Measurements from ENCODE around the gene SLX1B.
"Not testable (repeated sequence)": the region's sequence is repeated elsewhere in the genome, so short reads cannot be mapped to it uniquely, and the experiment has no call there.

SLX1B gene

GRCh38 chr16:29467654-29468366 is 13.5 kb downstream of the SLX1B start:
- not testable (repeated sequence) for H3K9me3 ChIP-seq (ENCODE audit: control insufficient read depth, low read depth, low read length); H3K9ac ChIP-seq (ENCODE audit: low read length); H3K4me1 ChIP-seq (ENCODE audit: control insufficient read depth, low read depth, low read length); H3K4me3 ChIP-seq (ENCODE audit: low read length); H3K27me3 ChIP-seq (ENCODE audit: control insufficient read depth, insufficient read depth, low read length); H3K27ac ChIP-seq (ENCODE audit: low read length); H3K36me3 ChIP-seq (ENCODE audit: control insufficient read depth, low read depth, low read length)

- H3K36me3 ChIP-seq (ENCODE audit: control insufficient read depth, low read depth, low read length); H3K4me3 ChIP-seq (ENCODE audit: low read length); H3K9ac ChIP-seq (ENCODE audit: low read length); H3K27ac ChIP-seq (ENCODE audit: low read length); H3K9me3 ChIP-seq (ENCODE audit: control insufficient read depth, low read depth, low read length); H3K4me1 ChIP-seq (ENCODE audit: control insufficient read depth, low read depth, low read length); H3K27me3 ChIP-seq (ENCODE audit: control insufficient read depth, insufficient read depth, low read length): not testable (repeated sequence)
Measured at GRCh38 chr16:29469660-29470059, 15.3 kb downstream of the SLX1B start.

GRCh38 chr16:29472065-29472464 is 17.7 kb downstream of the SLX1B start:
- not testable (repeated sequence) for H3K27me3 ChIP-seq (ENCODE audit: control insufficient read depth, insufficient read depth, low read length); H3K4me3 ChIP-seq (ENCODE audit: low read length); H3K27ac ChIP-seq (ENCODE audit: low read length); H3K36me3 ChIP-seq (ENCODE audit: control insufficient read depth, low read depth, low read length); H3K9me3 ChIP-seq (ENCODE audit: control insufficient read depth, low read depth, low read length); H3K9ac ChIP-seq (ENCODE audit: low read length); H3K4me1 ChIP-seq (ENCODE audit: control insufficient read depth, low read depth, low read length)

- not testable (repeated sequence) for H3K9ac ChIP-seq (ENCODE audit: low read length); H3K27ac ChIP-seq (ENCODE audit: low read length); H3K36me3 ChIP-seq (ENCODE audit: control insufficient read depth, low read depth, low read length); H3K4me1 ChIP-seq (ENCODE audit: control insufficient read depth, low read depth, low read length); H3K4me3 ChIP-seq (ENCODE audit: low read length); H3K27me3 ChIP-seq (ENCODE audit: control insufficient read depth, insufficient read depth, low read length); H3K9me3 ChIP-seq (ENCODE audit: control insufficient read depth, low read depth, low read length)
Measured at GRCh38 chr16:29482276-29482675, 27.9 kb downstream of the SLX1B start.

GRCh38 chr16:29506308-29506707 is 52.0 kb downstream of the SLX1B start, which contains the start of gene NPIPB12:
NPIPB12 (minus strand) TSS chr16:29506408.
- not testable (repeated sequence) for H3K9me3 ChIP-seq (ENCODE audit: control insufficient read depth, low read depth, low read length); H3K27ac ChIP-seq (ENCODE audit: low read length); H3K9ac ChIP-seq (ENCODE audit: low read length); H3K4me3 ChIP-seq (ENCODE audit: low read length); H3K27me3 ChIP-seq (ENCODE audit: control insufficient read depth, insufficient read depth, low read length); H3K36me3 ChIP-seq (ENCODE audit: control insufficient read depth, low read depth, low read length); H3K4me1 ChIP-seq (ENCODE audit: control insufficient read depth, low read depth, low read length)

Data from iPS-18a (cell line).